ENCODE results near the gene NLRP13. TPM values are rescaled to one million over a fixed set of nuclear protein-coding genes. Genes with fewer than 3 reads are reported as not detected.

Gene NLRP13
- total and polyA plus RNA-seq, 2 experiments from 2014 or later: not detected

- Histone ChIP-seq H3K27me3 (replicated peaks; ENCODE audit: insufficient read depth) (no peaks in the 10 kb centered on the region), H3K4me1 (ENCODE audit: insufficient read depth) (no peaks in the 10 kb centered on the region), H3K9ac (no peak overlapping the region), H3K79me2 (ENCODE audit: insufficient read depth) (no peaks in the 10 kb centered on the region), H3K27ac (no peak overlapping the region), H3K4me2 (ENCODE audit: unreplicated experiment) (no peak overlapping the region), H3F3A (ENCODE audit: insufficient read depth) (no peaks in the 10 kb centered on the region), H3K9me3 (ENCODE audit: low read depth) (no peaks in the 10 kb centered on the region), H3K9me2 (ENCODE audit: insufficient read depth) (no peaks in the 10 kb centered on the region), H2AFZ (no peak overlapping the region), H4K20me1 (ENCODE audit: insufficient read depth) (no peaks in the 10 kb centered on the region), H3K4me3 (no peak overlapping the region), H3K36me3 (ENCODE audit: low read depth) (no peaks in the 10 kb centered on the region)
- TF ChIP-seq EZH2 (IDR thresholded peaks at IDR 0.05; ENCODE audit: insufficient read depth, poor library complexity, severe bottlenecking) (no peak), EZH2phosphoT487 (IDR thresholded peaks at IDR 0.05; ENCODE audit: insufficient read depth, low read depth) (no peak)
- in situ Hi-C loops (cut with MboI): no loop called here
- WGBS, 2 experiments (ENCODE audit: low coverage in 1 of 2, low lambda C conversion rate in 2 of 2, missing lambda C conversion rate in 2 of 2): 53 to 55% methylated on average over 23 of the region's 23 CpGs
- DNase-seq: no peak
Observed at GRCh38 chr19:55857974-55858373, 74.2 kb downstream of the NLRP13 start.

GRCh38 chr19:55857149-55857548 is 75.0 kb downstream of the NLRP13 start:
- DNase-seq: no peak
- TF ChIP-seq EZH2 (IDR thresholded peaks at IDR 0.05; ENCODE audit: insufficient read depth, poor library complexity, severe bottlenecking) (no peak), EZH2phosphoT487 (IDR thresholded peaks at IDR 0.05; ENCODE audit: insufficient read depth, low read depth) (no peak)
- Histone ChIP-seq H3K4me1 (ENCODE audit: insufficient read depth) (no peaks in the 10 kb centered on the region), H3K4me2 (ENCODE audit: unreplicated experiment) (no peak overlapping the region), H3K27ac (no peak overlapping the region), H3K4me3 (no peak overlapping the region), H3K9me2 (ENCODE audit: insufficient read depth) (no peaks in the 10 kb centered on the region), H3K9ac (no peak overlapping the region), H2AFZ (no peak overlapping the region), H3K79me2 (ENCODE audit: insufficient read depth) (no peaks in the 10 kb centered on the region), H3K27me3 (replicated peaks; ENCODE audit: insufficient read depth) (no peaks in the 10 kb centered on the region), H4K20me1 (ENCODE audit: insufficient read depth) (no peaks in the 10 kb centered on the region), H3K9me3 (ENCODE audit: low read depth) (no peaks in the 10 kb centered on the region), H3F3A (ENCODE audit: insufficient read depth) (no peaks in the 10 kb centered on the region), H3K36me3 (ENCODE audit: low read depth) (no peaks in the 10 kb centered on the region)
- in situ Hi-C loops (cut with MboI): no loop called here
- WGBS, 2 experiments (ENCODE audit: low coverage in 1 of 2, low lambda C conversion rate in 2 of 2, missing lambda C conversion rate in 2 of 2): 40 to 46% methylated on average over 4 of the region's 4 CpGs

- Histone ChIP-seq H2AFZ (no peak overlapping the region), H3K4me3 (no peak overlapping the region), H3K27ac (no peak overlapping the region), H3K36me3 (ENCODE audit: low read depth) (no peaks in the 10 kb centered on the region), H3K79me2 (ENCODE audit: insufficient read depth) (no peaks in the 10 kb centered on the region), H3K9me2 (ENCODE audit: insufficient read depth) (no peaks in the 10 kb centered on the region), H3F3A (ENCODE audit: insufficient read depth) (no peaks in the 10 kb centered on the region), H3K4me2 (ENCODE audit: unreplicated experiment) (no peak overlapping the region), H3K4me1 (ENCODE audit: insufficient read depth) (no peaks in the 10 kb centered on the region), H3K27me3 (replicated peaks; ENCODE audit: insufficient read depth) (no peaks in the 10 kb centered on the region), H3K9ac (no peak overlapping the region), H4K20me1 (ENCODE audit: insufficient read depth) (no peaks in the 10 kb centered on the region), H3K9me3 (ENCODE audit: low read depth) (no peaks in the 10 kb centered on the region)
- in situ Hi-C loops (cut with MboI): no loop called here
- 0 to 3% methylated on average over 1 of the region's 1 CpG for WGBS, 2 experiments (ENCODE audit: low coverage in 1 of 2, low lambda C conversion rate in 2 of 2, missing lambda C conversion rate in 2 of 2)
- TF ChIP-seq EZH2 (IDR thresholded peaks at IDR 0.05; ENCODE audit: insufficient read depth, poor library complexity, severe bottlenecking): no peak
- TF ChIP-seq EZH2phosphoT487 (IDR thresholded peaks at IDR 0.05; ENCODE audit: insufficient read depth, low read depth): no peak
- no peak for DNase-seq
Observed at GRCh38 chr19:55855160-55855559, 77.0 kb downstream of the NLRP13 start.

Other genes starting within 250 kb of the NLRP13 start
- gene NLRP9, start 193.9 kb downstream of the NLRP13 start, total RNA-seq (2014; rRNA removed; shearing (Covaris generic)): not detected in 2 replicates
- not detected in 2 replicates for gene NLRP9, start 193.9 kb downstream of the NLRP13 start, polyA plus RNA-seq (2016; fragmentation: Nextera tagmentation; extraction: Ambion mirVana)
- gene RFPL4A, start 173.2 kb downstream of the NLRP13 start, total RNA-seq (2014; rRNA removed; shearing (Covaris generic)): not detected in 2 replicates
- gene RFPL4A, start 173.2 kb downstream of the NLRP13 start, polyA plus RNA-seq (2016; fragmentation: Nextera tagmentation; extraction: Ambion mirVana): not detected in 2 replicates
- not detected in 2 replicates for gene RFPL4AL1, start 163.2 kb downstream of the NLRP13 start, total RNA-seq (2014; rRNA removed; shearing (Covaris generic))
- not detected in 2 replicates for gene RFPL4AL1, start 163.2 kb downstream of the NLRP13 start, polyA plus RNA-seq (2016; fragmentation: Nextera tagmentation; extraction: Ambion mirVana)
- gene NLRP11, start 100.3 kb downstream of the NLRP13 start, total RNA-seq (2014; rRNA removed; shearing (Covaris generic)): not detected in 2 replicates
- gene NLRP11, start 100.3 kb downstream of the NLRP13 start, polyA plus RNA-seq (2016; fragmentation: Nextera tagmentation; extraction: Ambion mirVana): not detected in 2 replicates
- gene NLRP4, start 95.8 kb downstream of the NLRP13 start, total RNA-seq (2014; rRNA removed; shearing (Covaris generic)): not detected in 2 replicates
- gene NLRP4, start 95.8 kb downstream of the NLRP13 start, polyA plus RNA-seq (2016; fragmentation: Nextera tagmentation; extraction: Ambion mirVana): not detected in 2 replicates
- not detected in 2 replicates for gene NLRP8, start 15.5 kb upstream of the NLRP13 start, total RNA-seq (2014; rRNA removed; shearing (Covaris generic))
- not detected in 2 replicates for gene NLRP8, start 15.5 kb upstream of the NLRP13 start, polyA plus RNA-seq (2016; fragmentation: Nextera tagmentation; extraction: Ambion mirVana)
- gene NLRP5, start 54.4 kb upstream of the NLRP13 start, total RNA-seq (2014; rRNA removed; shearing (Covaris generic)): not detected in 2 replicates
- gene NLRP5, start 54.4 kb upstream of the NLRP13 start, polyA plus RNA-seq (2016; fragmentation: Nextera tagmentation; extraction: Ambion mirVana): not detected in 2 replicates
- 19.5 and 21.4 TPM in 2 replicates for gene ZNF787, start 189.0 kb upstream of the NLRP13 start, total RNA-seq (2014; rRNA removed; shearing (Covaris generic))
- gene ZNF787, start 189.0 kb upstream of the NLRP13 start, polyA plus RNA-seq (2016; fragmentation: Nextera tagmentation; extraction: Ambion mirVana): 1.5 and 1.7 TPM in 2 replicates
- 21.8 and 25.3 TPM in 2 replicates for gene ZNF444, start 209.0 kb upstream of the NLRP13 start, total RNA-seq (2014; rRNA removed; shearing (Covaris generic))
- gene ZNF444, start 209.0 kb upstream of the NLRP13 start, polyA plus RNA-seq (2016; fragmentation: Nextera tagmentation; extraction: Ambion mirVana): 7.7 and 9.6 TPM in 2 replicates
- gene GALP, start 243.7 kb upstream of the NLRP13 start, total RNA-seq (2014; rRNA removed; shearing (Covaris generic)): not detected in 2 replicates
- not detected in 2 replicates for gene GALP, start 243.7 kb upstream of the NLRP13 start, polyA plus RNA-seq (2016; fragmentation: Nextera tagmentation; extraction: Ambion mirVana)

Data from GM23248 (cell line).